HEK293 (cell line): ENCODE measurements around the gene NCOR1.
A peak's percentile ranks its signal among the peaks of the same experiment; 100 is the strongest.

Experiments used
- HOXD13 ChIP-seq: sonication (generic); formaldehyde crosslinking; IDR thresholded peaks from 2 replicates; pipeline ENCODE4 v1.8.0; 2022; ENCODE audit warnings: missing genetic modification reagents, borderline replicate concordance
- PATZ1 ChIP-seq: fragments of 450-650 bp; formaldehyde crosslinking; IDR thresholded peaks from 2 replicates; pipeline ENCODE4 v1.5.1; 2016; ENCODE audit warnings: missing biosample characterization, missing genetic modification characterization
- REST ChIP-seq: fragments of 450-650 bp; formaldehyde crosslinking; IDR thresholded peaks from 2 replicates; pipeline ENCODE4 v1.5.1; 2016; ENCODE audit warnings: missing biosample characterization, missing genetic modification characterization
- SP2 ChIP-seq: fragments of 450-650 bp; formaldehyde crosslinking; IDR thresholded peaks from 2 replicates; pipeline ENCODE4 v1.5.1; 2016; ENCODE audit warnings: missing biosample characterization, missing genetic modification characterization
- ZBTB8A ChIP-seq: fragments of 450-650 bp; formaldehyde crosslinking; IDR thresholded peaks from 2 replicates; pipeline ENCODE4 v1.5.1; 2016; ENCODE audit warnings: missing biosample characterization, missing genetic modification characterization
- ZFP3 ChIP-seq: fragments of 450-650 bp; formaldehyde crosslinking; IDR thresholded peaks from 2 replicates; pipeline ENCODE4 v1.5.1; 2016; ENCODE audit warnings: low read depth, missing biosample characterization, missing genetic modification characterization
- ZNF132 ChIP-seq: fragments of 450-650 bp; formaldehyde crosslinking; IDR thresholded peaks from 2 replicates; pipeline ENCODE4 v1.5.1; 2017; ENCODE audit warnings: missing biosample characterization, missing genetic modification characterization, borderline replicate concordance
- ZNF133 ChIP-seq: fragments of 450-650 bp; formaldehyde crosslinking; IDR thresholded peaks from 2 replicates; pipeline ENCODE4 v1.5.1; 2016; ENCODE audit warnings: missing biosample characterization, missing genetic modification characterization
- ZNF302 ChIP-seq: fragments of 450-650 bp; formaldehyde crosslinking; IDR thresholded peaks from 2 replicates; pipeline ENCODE4 v1.5.1; 2016; ENCODE audit warnings: missing biosample characterization, missing genetic modification characterization, low read depth
- ZNF335 ChIP-seq: fragments of 450-650 bp; formaldehyde crosslinking; conservative IDR thresholded peaks from 2 replicates; pipeline ENCODE4 v1.5.1; 2016; ENCODE audit warnings: missing biosample characterization, missing genetic modification characterization
- ZNF37A ChIP-seq: fragments of 450-650 bp; IDR thresholded peaks from 2 replicates; pipeline ENCODE4 v1.5.1; 2018; ENCODE audit warnings: missing biosample characterization, missing genetic modification characterization
- ZNF433 ChIP-seq: fragments of 450-650 bp; formaldehyde crosslinking; IDR thresholded peaks from 2 replicates; pipeline ENCODE4 v1.5.1; 2016; ENCODE audit warnings: missing biosample characterization, missing genetic modification characterization, low read depth
- ZNF449 ChIP-seq: fragments of 450-650 bp; formaldehyde crosslinking; IDR thresholded peaks from 2 replicates; pipeline ENCODE4 v1.5.1; 2017; ENCODE audit warnings: missing biosample characterization, mild to moderate bottlenecking, missing genetic modification characterization, moderate library complexity
- ZNF488 ChIP-seq: fragments of 450-650 bp; formaldehyde crosslinking; IDR thresholded peaks from 2 replicates; pipeline ENCODE4 v1.5.1; 2016; ENCODE audit warnings: missing biosample characterization, missing genetic modification characterization
- ZNF510 ChIP-seq: fragments of 450-650 bp; formaldehyde crosslinking; IDR thresholded peaks from 2 replicates; pipeline ENCODE4 v1.5.1; 2018; ENCODE audit warnings: mild to moderate bottlenecking, missing genetic modification characterization, missing biosample characterization; ENCODE audit not compliant: insufficient replicate concordance
- ZNF585B ChIP-seq: fragments of 450-650 bp; formaldehyde crosslinking; IDR thresholded peaks from 2 replicates; pipeline ENCODE4 v1.5.1; 2016; ENCODE audit warnings: missing biosample characterization, missing genetic modification characterization
- ZNF677 ChIP-seq: fragments of 450-650 bp; IDR thresholded peaks from 2 replicates; pipeline ENCODE4 v1.5.0; 2018; ENCODE audit warnings: missing biosample characterization, mild to moderate bottlenecking, missing genetic modification characterization, moderate library complexity
- ZNF701 ChIP-seq: fragments of 450-650 bp; formaldehyde crosslinking; IDR thresholded peaks from 2 replicates; pipeline ENCODE4 v1.5.1; 2016; ENCODE audit warnings: missing biosample characterization, missing genetic modification characterization
- ZNF704 ChIP-seq: fragments of 450-650 bp; formaldehyde crosslinking; IDR thresholded peaks from 2 replicates; pipeline ENCODE4 v1.5.1; 2016; ENCODE audit warnings: missing biosample characterization, missing genetic modification characterization
- ZNF707 ChIP-seq: fragments of 450-650 bp; formaldehyde crosslinking; IDR thresholded peaks from 2 replicates; pipeline ENCODE4 v1.5.1; 2016; ENCODE audit warnings: missing biosample characterization, missing genetic modification characterization
- ZSCAN16 ChIP-seq: fragments of 450-650 bp; formaldehyde crosslinking; IDR thresholded peaks from 2 replicates; pipeline ENCODE4 v1.5.1; 2016; ENCODE audit warnings: missing biosample characterization, missing genetic modification characterization
- ZXDB ChIP-seq: fragments of 450-650 bp; formaldehyde crosslinking; IDR thresholded peaks from 2 replicates; pipeline ENCODE4 v1.5.1; 2016; ENCODE audit warnings: missing biosample characterization, missing genetic modification characterization
- TF ChIP-seq, protein P1 (sequence below): fragments of 450-650 bp; formaldehyde crosslinking; IDR thresholded peaks from 2 replicates; pipeline ENCODE4 v1.5.1; 2016; ENCODE audit warnings: missing biosample characterization, missing genetic modification characterization
- TF ChIP-seq, protein P2 (sequence below): IDR thresholded peaks from 2 replicates; pipeline ENCODE4 v1.6.1; 2011; ENCODE audit warnings: mild to moderate bottlenecking, low read depth, low read length, borderline replicate concordance

Gene NCOR1

DNA sequence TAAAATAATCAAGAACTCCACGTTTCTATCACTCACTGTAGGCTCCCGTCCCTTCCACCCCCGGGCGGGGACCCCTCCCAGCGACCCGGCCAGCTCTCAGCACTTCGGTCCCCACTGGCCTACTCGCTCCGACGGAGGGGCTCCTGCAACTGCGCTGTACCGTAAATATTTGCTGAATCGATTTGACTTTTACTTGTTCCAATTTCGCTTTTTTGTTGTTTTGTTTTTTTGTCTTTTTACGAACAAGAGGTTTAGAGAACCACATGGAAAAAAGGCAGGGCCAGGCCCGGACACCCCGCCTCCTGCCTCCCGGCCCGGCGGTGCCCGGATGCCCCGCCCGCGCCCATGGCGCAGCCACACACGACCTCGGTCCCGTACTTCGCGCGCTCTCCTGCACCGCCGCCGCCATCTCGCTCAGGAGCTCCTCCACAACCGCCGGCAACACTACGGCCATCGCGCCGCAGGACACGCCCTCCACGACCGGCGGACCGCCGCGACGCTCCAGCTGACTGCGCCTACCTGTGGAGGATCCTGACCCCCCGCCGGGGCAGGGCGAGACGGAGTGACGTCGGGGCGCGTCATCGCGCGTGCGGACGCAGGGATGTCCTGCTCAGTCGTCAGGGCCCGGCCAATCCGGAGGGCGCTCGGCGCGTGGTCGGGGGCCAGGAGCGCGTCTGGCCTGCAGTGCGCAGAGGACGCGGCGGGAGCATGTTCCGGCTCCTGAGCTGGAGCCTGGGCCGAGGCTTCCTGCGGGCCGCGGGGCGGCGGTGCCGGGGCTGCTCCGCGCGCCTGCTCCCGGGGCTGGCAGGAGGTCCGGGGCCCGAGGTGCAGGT lies 216.0 kb downstream of the NCOR1 start, which contains the start of the genes TTC19 and ZSWIM7 (continued):
- TF ChIP-seq REST (no peak), ZNF37A (tag by site-specific recombination) (no peak), ZNF132 (no peak), ZFP3 (tag by site-specific recombination) (peak; percentile 82), ZXDB (tag by site-specific recombination) (peak; percentile 84), SP2 (tag by site-specific recombination) (peak; percentile 88), ZNF704 (tag by site-specific recombination) (peak; percentile 80; the same call in 1 of the 2 replicates), ZNF701 (tag by site-specific recombination) (no peak), ZBTB8A (peak; percentile 79), ZNF585B (tag by site-specific recombination) (no peak), ZNF302 (tag by site-specific recombination) (no peak), ZNF677 (tag by site-specific recombination) (peak; percentile 63; the same call in 1 of the 2 replicates), ZNF133 (tag by site-specific recombination) (no peak), ZSCAN16 (tag by site-specific recombination) (peak; percentile 73; the same call in 1 of the 2 replicates), ZNF488 (tag by site-specific recombination) (no peak), ZNF433 (tag by site-specific recombination) (no peak), HOXD13 (CRISPR knock-in tag) (no peak), ZNF707 (tag by site-specific recombination) (no peak), PATZ1 (tag by site-specific recombination) (peak; percentile 82), ZNF449 (tag by site-specific recombination) (no peak), ZNF510 (tag by site-specific recombination) (no peak), ZNF335 (peak; percentile 94)
- TF ChIP-seq, protein P1, sequence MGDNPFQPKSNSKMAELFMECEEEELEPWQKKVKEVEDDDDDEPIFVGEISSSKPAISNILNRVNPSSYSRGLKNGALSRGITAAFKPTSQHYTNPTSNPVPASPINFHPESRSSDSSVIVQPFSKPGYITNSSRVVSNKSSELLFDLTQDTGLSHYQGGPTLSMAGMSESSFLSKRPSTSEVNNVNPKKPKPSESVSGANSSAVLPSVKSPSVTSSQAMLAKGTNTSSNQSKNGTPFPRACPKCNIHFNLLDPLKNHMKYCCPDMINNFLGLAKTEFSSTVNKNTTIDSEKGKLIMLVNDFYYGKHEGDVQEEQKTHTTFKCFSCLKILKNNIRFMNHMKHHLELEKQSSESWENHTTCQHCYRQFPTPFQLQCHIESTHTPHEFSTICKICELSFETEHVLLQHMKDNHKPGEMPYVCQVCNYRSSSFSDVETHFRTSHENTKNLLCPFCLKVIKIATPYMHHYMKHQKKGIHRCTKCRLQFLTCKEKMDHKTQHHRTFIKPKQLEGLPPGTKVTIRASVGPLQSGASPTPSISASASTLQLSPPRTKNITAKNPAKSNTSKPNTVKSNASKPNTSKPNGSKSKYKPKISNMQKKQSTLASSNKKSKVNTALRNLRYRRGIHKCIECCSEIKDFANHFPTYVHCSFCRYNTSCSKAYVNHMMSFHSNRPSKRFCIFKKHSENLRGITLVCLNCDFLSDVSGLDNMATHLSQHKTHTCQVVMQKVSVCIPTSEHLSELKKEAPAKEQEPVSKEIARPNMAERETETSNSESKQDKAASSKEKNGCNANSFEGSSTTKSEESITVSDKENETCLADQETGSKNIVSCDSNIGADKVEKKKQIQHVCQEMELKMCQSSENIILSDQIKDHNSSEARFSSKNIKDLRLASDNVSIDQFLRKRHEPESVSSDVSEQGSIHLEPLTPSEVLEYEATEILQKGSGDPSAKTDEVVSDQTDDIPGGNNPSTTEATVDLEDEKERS (tag by site-specific recombination), result 0 out of 2 replicates have a peak, but pooled peaks have one; percentile 18
- TF ChIP-seq, protein P2, sequence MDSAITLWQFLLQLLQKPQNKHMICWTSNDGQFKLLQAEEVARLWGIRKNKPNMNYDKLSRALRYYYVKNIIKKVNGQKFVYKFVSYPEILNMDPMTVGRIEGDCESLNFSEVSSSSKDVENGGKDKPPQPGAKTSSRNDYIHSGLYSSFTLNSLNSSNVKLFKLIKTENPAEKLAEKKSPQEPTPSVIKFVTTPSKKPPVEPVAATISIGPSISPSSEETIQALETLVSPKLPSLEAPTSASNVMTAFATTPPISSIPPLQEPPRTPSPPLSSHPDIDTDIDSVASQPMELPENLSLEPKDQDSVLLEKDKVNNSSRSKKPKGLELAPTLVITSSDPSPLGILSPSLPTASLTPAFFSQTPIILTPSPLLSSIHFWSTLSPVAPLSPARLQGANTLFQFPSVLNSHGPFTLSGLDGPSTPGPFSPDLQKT, result no peak
